GM21423 (cell line): ENCODE results near the gene PYGB.
"Not testable (repeated sequence)": the region's sequence is repeated elsewhere in the genome, so short reads cannot be mapped to it uniquely, and the experiment has no call there.

ENCODE experiments used
- ATAC-seq: cut with Tn5 transposase; IDR thresholded peaks from one replicate; pipeline ENCODE4 v1.9.1; 2021; ENCODE audit warnings: mild to moderate bottlenecking, moderate library complexity; ENCODE audit not compliant: unreplicated experiment

Gene PYGB

DNA sequence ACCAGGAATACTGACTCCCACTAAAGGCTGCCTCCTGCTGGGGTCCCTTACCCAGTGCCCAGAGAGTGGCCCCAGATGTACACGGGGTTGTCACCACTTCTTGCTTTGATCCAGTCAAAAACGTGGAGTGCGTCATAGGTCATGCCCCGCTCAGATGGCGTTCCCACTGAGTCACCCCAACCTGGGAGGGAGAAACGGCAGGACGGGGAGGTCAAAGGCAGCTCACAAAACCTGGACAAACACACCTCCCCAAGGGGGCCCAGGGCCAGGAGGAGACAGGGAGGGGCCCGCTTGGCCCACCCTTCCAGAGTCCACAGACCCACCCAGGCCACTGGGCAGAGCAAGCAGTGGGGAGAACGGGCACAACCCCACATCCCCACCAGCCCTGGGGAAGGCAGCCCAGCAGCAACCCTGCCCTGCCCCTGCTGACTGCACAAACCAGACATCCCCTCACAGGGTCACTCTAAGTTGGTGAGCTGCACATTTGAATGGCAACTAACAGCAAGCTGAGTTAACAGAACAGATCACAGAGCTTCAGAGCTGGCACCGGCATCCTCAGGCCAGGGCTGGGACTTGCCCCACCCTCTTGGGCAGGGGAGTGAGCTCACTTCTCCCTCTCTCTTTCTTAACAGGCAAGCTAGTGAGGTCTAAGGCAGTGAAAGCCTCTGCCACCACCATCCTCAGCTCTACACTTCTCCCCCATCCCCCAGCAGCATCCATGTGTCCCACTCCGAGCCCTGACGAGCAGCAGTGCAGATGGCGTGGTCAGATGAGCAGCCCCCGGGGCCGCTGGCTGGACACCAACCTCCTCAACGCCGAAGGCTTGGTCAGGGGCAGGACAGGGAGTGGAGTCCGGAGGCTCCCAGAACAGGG lies 61.7 kb downstream of the PYGB start:
- ATAC-seq: no peak

GRCh38 chr20:25310268-25310920 lies 62.5 kb downstream of the PYGB start:
- peak; percentile 90 for ATAC-seq

- no peak for ATAC-seq
These were observed 63.2 kb downstream of the PYGB start for GRCh38 chr20:25310921-25311728.

DNA sequence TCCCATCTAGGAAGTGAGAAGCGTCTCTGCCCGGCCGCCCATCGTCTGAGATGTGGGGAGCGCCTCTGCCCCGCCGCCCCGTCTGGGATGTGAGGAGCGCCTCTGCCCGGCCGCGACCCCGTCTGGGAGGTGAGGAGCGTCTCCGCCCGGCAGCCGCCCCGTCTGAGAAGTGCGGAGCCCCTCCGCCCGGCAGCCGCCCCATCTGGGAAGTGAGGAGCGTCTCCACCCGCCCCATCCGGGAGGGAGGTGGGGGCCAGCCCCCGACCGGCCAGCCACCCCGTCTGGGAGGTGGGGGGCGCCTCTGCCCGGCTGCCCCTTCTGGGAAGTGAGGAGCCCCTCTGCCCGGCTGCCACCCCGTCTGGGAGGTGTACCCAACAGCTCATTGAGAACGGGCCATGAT lies 64.8 kb downstream of the PYGB start:
- not testable (repeated sequence) for ATAC-seq

DNA sequence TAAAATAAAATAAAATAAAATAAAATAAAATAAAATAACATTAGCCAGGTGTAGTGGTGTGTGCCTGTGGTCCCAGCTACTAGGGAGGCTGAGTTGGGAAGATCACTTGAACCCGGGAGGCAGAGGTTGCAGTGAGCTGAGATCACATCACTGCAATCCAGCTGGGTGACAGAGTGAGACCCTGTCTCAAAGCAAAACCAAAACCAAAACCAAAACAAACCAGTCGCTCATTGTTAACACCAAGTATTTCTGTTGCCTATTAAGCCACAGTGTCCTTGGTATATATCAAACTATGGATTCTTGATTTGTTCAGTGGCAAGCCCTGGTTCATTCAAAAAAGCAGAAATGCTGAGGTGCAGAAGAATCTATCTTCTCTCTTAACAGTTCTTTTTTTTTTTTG lies 65.7 kb downstream of the PYGB start:
- no peak for ATAC-seq

DNA sequence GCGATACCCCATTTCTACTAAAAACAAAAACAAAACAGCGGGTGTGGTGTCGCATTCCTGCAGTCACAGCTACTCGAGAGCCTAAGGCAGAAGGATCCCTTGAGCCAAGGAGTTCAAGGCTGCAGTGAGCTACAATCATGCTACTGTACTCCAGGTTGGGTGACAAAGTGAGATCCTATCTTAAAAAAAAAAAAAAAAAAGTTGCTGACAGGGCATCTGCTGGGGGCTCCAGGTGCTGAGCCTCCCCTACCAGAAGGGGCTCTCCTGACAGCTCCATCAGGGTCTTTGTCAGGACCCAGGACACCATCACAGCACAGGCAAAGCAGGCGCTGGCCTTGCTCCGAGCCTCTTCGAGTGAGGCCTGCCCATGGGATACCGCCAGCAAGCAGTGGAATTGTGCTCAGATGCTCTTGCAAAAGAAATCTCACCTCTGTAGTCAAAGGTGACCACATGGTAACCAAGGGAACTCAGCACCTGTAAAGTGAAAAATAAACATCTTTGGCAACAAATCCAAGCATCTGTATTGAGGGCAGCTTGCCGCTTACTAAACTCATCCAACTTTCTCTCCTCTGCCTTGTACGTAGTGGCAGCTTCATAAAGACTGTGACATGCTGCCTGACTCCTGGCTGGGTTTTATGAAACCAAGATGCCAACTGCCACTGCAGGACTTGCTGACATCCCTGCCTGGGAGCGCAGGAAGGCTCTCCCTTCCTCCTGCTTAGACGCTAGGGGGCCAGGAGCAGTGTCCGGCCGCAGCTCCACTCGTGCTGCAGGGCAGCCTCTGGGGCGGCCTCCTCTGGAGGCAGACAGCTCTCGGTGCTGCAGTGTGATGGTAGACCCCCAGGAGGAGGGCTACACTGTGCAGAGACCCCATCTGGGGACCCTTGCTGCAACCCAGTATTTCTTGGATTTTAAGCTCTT lies 66.9 kb downstream of the PYGB start:
- no peak for ATAC-seq

DNA sequence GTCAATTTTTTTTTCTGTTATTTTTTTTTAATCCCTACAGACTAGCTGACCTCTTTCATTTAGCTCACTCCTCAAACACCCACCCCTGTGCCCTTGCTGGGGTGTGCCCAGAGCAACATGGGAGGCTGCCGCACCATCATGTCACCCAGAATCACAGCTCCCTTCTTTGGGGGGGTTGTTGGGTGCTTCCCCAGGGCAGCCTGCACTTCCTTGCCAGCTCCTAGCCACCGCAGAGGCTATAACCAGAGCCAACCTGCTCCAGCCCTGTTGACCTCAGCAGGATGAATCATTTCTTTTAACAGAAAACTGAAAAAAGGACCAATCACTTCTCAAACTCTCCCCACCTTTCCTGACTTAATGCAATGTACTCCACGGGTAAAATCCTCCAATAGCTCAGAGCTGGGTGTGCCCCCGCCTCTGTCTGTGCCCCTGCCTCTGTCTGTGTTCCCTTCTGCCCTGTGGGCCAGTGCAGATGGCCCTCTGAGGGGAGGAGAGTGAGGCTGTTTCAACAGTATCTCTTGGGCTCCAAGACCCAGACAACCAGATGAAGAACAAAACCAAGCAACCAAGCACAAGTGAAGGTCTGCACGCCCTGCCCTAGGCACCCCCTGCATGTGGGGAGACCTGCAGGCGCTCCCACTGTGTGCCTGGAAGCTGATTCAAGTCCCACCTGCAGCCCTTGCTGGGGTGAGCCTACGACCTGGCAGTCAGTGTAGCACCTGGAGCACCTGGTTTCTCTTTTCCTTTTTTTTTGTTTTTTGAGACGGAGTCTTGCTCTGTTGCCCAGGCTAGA lies 67.7 kb downstream of the PYGB start:
- ATAC-seq: no peak

GRCh38 chr20:25316506-25317190 lies 68.8 kb downstream of the PYGB start:
- ATAC-seq: no peak

DNA sequence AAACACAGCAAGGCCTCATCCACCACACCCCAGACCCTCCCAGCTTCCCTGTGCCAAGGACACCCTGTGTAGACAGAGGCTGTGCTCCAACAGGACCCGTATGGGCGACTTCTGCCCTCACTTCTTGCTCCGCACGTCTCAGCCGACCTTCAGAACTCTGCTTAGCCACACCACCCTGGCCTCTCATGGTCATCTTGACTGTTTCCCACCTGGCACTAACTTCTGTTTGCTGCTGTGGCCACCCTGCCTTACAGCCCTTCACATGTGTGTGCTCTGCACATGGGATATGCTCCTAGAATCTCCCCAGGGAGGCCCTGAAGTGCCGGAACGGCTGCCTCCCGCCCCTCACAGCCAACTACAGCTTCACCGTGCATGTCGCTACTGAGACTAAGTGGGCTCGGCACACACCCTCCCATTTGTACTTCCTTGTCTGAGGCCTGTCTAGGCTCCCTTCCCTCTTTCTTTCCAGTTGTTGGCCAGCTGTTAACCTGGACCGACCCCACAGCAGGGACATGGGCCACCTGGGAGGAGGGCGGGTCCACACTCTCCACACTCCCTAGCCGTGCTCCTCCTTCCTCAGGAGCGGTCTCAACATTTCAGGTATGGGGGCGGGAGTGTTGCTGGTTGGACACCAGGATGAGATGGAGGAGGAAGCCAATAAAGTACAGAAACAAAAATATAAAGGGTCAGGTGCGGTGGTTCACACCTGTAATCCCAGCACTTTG lies 69.6 kb downstream of the PYGB start:
- no peak for ATAC-seq

GRCh38 chr20:25318471-25319240 lies 70.8 kb downstream of the PYGB start:
- ATAC-seq: peak; percentile 91

- no peak for ATAC-seq
These were observed 71.6 kb downstream of the PYGB start for GRCh38 chr20:25319241-25320034.

- ATAC-seq: no peak
These were observed 72.3 kb downstream of the PYGB start for GRCh38 chr20:25320035-25320800.

- ATAC-seq: no peak
These were observed 73.5 kb downstream of the PYGB start for GRCh38 chr20:25321262-25321831.

DNA sequence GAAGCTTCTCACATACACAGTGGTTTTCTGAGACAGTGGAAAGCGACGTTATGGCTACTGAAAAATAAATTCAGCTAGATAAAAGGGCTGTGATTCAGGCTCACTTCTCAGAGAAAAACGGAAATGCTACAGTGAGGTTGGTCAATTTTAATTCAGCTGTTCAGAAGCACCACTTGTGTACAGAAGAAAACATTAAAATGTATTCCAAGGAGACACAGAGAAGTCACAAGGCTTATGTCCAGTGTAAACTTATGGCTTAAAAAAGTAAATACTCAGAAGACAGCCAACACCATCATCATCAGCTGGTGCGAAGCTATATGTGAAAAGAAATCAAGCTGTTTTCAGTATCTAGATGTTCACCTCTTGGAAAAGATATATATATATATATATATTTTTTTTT lies 74.1 kb downstream of the PYGB start:
- ATAC-seq: no peak

DNA sequence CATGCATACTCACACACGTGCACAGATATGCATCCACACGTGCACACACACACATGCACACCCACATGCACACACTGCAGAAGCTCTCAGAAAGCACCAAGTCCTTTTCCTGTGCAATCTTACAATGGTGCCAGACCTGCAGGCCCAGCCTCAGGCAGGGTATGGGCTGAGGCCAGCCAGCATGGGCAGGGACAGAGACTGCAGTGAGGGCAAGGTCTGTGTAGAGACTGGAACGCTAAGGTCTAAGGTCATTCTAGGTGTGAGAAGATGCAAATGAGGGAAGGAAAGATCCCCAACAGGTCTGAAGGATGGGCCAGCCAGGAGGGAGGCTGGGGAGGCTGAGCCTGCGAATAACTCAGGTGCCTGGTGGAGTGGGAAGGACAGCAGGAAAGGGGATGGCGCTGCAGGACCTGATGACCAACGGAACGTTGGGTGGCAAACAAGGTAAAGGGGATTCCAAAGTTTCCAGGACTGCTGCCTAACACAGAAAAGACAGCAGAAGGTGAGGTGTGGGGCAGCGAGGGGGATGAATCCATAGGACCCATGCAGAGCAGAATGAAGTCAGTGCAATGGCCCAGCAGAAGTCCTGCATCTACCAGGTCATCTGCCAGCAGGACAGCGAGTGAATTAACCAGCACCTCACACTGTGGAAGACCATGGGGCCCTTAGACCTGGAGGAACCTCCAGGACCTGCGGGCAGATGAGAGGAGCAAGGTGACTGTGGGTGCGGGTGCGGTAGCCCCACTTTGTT lies 75.8 kb downstream of the PYGB start:
- ATAC-seq: no peak
